Measurements from ENCODE around the gene GIN1. TPM values are rescaled to one million over a fixed set of nuclear protein-coding genes. Genes with fewer than 3 reads are reported as not detected.

Gene GIN1
- total and polyA plus RNA-seq, 10 of the 15 experiments (the other 5 are each of a cell fraction or from before 2014, with no cell fraction given): 3.3 to 9.7 (median 6.8) TPM

DNA sequence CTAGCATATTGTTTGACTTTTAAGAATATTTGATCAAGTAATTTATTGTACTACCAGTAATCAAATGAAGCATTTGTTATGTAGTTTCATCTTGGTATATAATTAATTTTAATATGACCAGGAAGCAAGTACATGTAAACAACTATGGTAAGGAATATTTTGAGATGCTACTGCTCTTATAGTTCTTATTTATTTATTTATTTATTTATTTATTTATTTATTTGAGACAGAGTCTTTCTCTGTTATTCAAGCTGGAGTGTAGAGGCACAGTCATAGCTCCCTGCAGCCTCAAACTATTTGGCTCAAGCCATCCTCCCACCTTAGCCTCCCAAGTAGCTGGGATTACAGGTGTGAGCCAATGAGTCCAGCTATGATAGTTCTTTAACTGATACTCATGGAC is 8.3 kb upstream of the GIN1 start:
- no peaks in the 10 kb centered on the region for H4K20me1 ChIP-seq (ENCODE audit: control insufficient read depth, insufficient read depth)
- H2AFZ ChIP-seq (ENCODE audit: control insufficient read depth, low read depth, low read length): no peak overlapping the region
- H3K9ac ChIP-seq (ENCODE audit: control insufficient read depth, insufficient read depth, low read length): no peak overlapping the region
- intact Hi-C loops (cut with micrococcal nuclease; ENCODE audit: unreplicated experiment) (no loop called here), in situ Hi-C loops (cut with MboI) (loop anchor here (10.0 kb wide), 1 partner anchor 373 kb away; the partner anchor contains the start of gene PAM)
- H3K4me1 ChIP-seq (ENCODE audit: control insufficient read depth, insufficient read depth, low read length): no peaks in the 10 kb centered on the region
- RAD21 ChIA-PET (ENCODE audit: unreplicated experiment): interaction anchor here (1.1 kb wide), 1 partner anchor 19 kb away, joined by 4 read pairs; no protein-coding TSS in a partner anchor
- CTCF ChIA-PET: interaction anchor here (0.9 to 2.9 kb wide), 4 partner anchors 11 to 447 kb away, joined by 5 to 24 read pairs (median 6); no protein-coding TSS in a partner anchor
- no peak overlapping the region for H3K4me3 ChIP-seq
- BruUV-seq (replicated peaks): no TSS peak
- no peak for DNase-seq (ENCODE audit: low read depth, low spot score)
- SMC1A ChIA-PET (ENCODE audit: uncharacterized antibody, unreplicated experiment): interaction anchor here (0.8 to 1.7 kb wide), 4 partner anchors 8 to 537 kb away, joined by 3 to 13 read pairs (median 4); partner anchors contain the start of genes GIN1 and PPIP5K2
- ATAC-seq: no peak
- no peak for FAIRE-seq
- H3K79me2 ChIP-seq (ENCODE audit: control insufficient read depth, insufficient read depth, low read length): peaks cover 11% of the 10 kb centered on the region
- H3K27me3 ChIP-seq (replicated peaks in 1 of 2; ENCODE audit: control insufficient read depth in 2 of 2, insufficient read depth in 2 of 2, low read length in 1 of 2): no peaks in the 10 kb centered on the region
- no peaks in the 10 kb centered on the region for H3K36me3 ChIP-seq (ENCODE audit: control insufficient read depth in 2 of 2, insufficient read depth in 2 of 2, low read length in 1 of 2)
- POLR2A ChIA-PET: interaction anchor here (0.5 to 1.5 kb wide), 2 partner anchors 8 to 346 kb away, joined by 4 to 5 read pairs; partner anchors contain the start of genes GIN1 and PPIP5K2
- H3K4me2 ChIP-seq (ENCODE audit: control insufficient read depth, insufficient read depth): no peak overlapping the region
- TF ChIP-seq, protein P1, sequence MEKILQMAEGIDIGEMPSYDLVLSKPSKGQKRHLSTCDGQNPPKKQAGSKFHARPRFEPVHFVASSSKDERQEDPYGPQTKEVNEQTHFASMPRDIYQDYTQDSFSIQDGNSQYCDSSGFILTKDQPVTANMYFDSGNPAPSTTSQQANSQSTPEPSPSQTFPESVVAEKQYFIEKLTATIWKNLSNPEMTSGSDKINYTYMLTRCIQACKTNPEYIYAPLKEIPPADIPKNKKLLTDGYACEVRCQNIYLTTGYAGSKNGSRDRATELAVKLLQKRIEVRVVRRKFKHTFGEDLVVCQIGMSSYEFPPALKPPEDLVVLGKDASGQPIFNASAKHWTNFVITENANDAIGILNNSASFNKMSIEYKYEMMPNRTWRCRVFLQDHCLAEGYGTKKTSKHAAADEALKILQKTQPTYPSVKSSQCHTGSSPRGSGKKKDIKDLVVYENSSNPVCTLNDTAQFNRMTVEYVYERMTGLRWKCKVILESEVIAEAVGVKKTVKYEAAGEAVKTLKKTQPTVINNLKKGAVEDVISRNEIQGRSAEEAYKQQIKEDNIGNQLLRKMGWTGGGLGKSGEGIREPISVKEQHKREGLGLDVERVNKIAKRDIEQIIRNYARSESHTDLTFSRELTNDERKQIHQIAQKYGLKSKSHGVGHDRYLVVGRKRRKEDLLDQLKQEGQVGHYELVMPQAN (conservative IDR thresholded peaks at IDR 0.05): no peak
- TF ChIP-seq, protein P2, sequence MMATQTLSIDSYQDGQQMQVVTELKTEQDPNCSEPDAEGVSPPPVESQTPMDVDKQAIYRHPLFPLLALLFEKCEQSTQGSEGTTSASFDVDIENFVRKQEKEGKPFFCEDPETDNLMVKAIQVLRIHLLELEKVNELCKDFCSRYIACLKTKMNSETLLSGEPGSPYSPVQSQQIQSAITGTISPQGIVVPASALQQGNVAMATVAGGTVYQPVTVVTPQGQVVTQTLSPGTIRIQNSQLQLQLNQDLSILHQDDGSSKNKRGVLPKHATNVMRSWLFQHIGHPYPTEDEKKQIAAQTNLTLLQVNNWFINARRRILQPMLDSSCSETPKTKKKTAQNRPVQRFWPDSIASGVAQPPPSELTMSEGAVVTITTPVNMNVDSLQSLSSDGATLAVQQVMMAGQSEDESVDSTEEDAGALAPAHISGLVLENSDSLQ (IDR thresholded peaks at IDR 0.05): no peak
- TF ChIP-seq STAT3 (IDR thresholded peaks at IDR 0.05; ENCODE audit: low read depth, low read length): no peak
- TF ChIP-seq, protein P3, sequence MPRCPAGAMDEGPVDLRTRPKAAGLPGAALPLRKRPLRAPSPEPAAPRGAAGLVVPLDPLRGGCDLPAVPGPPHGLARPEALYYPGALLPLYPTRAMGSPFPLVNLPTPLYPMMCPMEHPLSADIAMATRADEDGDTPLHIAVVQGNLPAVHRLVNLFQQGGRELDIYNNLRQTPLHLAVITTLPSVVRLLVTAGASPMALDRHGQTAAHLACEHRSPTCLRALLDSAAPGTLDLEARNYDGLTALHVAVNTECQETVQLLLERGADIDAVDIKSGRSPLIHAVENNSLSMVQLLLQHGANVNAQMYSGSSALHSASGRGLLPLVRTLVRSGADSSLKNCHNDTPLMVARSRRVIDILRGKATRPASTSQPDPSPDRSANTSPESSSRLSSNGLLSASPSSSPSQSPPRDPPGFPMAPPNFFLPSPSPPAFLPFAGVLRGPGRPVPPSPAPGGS (IDR thresholded peaks at IDR 0.05; ENCODE audit: borderline replicate concordance, insufficient read depth, low read depth, low read length, poor library complexity, severe bottlenecking): no peak
- no peak for TF ChIP-seq BACH1 (IDR thresholded peaks at IDR 0.05; ENCODE audit: borderline replicate concordance)
- TF ChIP-seq GABPA (IDR thresholded peaks at IDR 0.05; ENCODE audit: low read depth): no peak
- no peak for TF ChIP-seq SRF (IDR thresholded peaks at IDR 0.05; ENCODE audit: low read depth in 2 of 2, low read length in 2 of 2)
- TF ChIP-seq, protein P4, sequence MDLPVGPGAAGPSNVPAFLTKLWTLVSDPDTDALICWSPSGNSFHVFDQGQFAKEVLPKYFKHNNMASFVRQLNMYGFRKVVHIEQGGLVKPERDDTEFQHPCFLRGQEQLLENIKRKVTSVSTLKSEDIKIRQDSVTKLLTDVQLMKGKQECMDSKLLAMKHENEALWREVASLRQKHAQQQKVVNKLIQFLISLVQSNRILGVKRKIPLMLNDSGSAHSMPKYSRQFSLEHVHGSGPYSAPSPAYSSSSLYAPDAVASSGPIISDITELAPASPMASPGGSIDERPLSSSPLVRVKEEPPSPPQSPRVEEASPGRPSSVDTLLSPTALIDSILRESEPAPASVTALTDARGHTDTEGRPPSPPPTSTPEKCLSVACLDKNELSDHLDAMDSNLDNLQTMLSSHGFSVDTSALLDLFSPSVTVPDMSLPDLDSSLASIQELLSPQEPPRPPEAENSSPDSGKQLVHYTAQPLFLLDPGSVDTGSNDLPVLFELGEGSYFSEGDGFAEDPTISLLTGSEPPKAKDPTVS (IDR thresholded peaks at IDR 0.05; ENCODE audit: low read depth, low read length): no peak
- no peak for TF ChIP-seq MYC (IDR thresholded peaks at IDR 0.05; ENCODE audit: insufficient read depth, insufficient read length, insufficient replicate concordance, low read length, severe bottlenecking)
- no peak for TF ChIP-seq ZNF274 (IDR thresholded peaks at IDR 0.05; ENCODE audit: insufficient read depth, insufficient read length)
- no peak for TF ChIP-seq CHD2 (IDR thresholded peaks at IDR 0.05; ENCODE audit: borderline replicate concordance, low read depth, low read length)
- TF ChIP-seq ASH2L (IDR thresholded peaks at IDR 0.05; ENCODE audit: borderline replicate concordance, low read depth): no peak
- H3K9me3 ChIP-seq (replicated peaks; ENCODE audit: control insufficient read depth, insufficient read depth, low read length): no peaks in the 10 kb centered on the region; the same call in 2 of the 3 replicates
- H3K27ac ChIP-seq (ENCODE audit: control insufficient read depth, insufficient read depth): no peak overlapping the region
